ENCODE data around the gene SV2B. TPM values are rescaled to one million over a fixed set of nuclear protein-coding genes. Genes with fewer than 3 reads are reported as not detected.

The SV2B gene
- total RNA-seq, 4 donors from 2014 or later: 0.27 to 10.3 (median 2.2) TPM

DNA sequence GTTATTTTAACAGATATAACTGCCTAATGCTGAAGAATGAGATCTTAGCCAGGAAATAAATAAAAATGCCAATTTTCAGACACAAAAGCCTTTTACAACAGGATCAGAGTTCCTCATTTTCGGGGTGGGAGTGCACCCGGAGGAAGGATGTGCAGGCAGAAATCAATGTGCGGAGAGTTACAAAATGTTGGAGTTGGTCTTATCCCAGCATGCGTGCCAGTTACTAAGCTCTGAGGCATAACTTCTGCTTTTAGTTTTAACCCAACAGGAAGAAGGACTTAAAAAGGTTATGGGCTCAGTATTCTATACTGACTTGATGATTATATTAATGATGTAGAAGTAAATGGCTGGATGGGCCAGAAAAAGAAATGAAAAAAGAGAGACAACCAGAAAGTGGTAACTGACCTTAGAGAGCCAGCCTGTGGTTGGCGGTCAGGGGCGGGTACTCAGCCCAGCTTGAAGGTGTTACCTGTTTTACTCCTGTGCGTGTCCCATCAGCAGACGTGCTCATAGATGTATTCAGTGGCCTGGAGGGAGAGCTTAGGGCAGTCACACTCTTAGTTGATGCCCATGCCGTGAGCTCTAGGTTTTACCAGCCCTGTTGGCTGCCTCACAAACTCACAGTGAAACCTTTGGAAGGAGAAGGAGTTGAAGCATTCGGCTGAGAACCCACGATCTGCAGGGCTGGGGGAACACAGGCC is 164.7 kb downstream of the SV2B start:
- no peak overlapping the region for H3K4me3 ChIP-seq
- in situ Hi-C loops (cut with MboI; ENCODE audit: low pct_ligation_motif_present in 1 of 4, low pct_unique_long_range_greater_than_20kb in 1 of 4, low sequenced_read_pairs in 3 of 4) (loop anchor here in 2 of 4 donors (25.0 kb wide), 1 partner anchor 302 kb away; the partner anchor contains the start of gene RCCD1 (in 2 of the 2)), intact Hi-C loops (cut with DNase I; ENCODE audit: low total_unique reads) (no loop called here)
- H3K27me3 ChIP-seq: peaks cover 3% of the 10 kb centered on the region
- H3K27ac ChIP-seq: peak overlapping the region; percentile 44 to 67 (median 58)
- peaks cover 0 to 19% (median 1%) of the 10 kb centered on the region in 4 donors for H3K4me1 ChIP-seq
- no peaks in the 10 kb centered on the region for H3K36me3 ChIP-seq
- 47 to 72% methylated on average over 7 to 11 of the region's 11 CpGs for WGBS, 2 donors (ENCODE audit: low coverage in 1 of 2)
- no peak for DNase-seq
- H3K9me3 ChIP-seq: no peaks in the 10 kb centered on the region
- no peak for TF ChIP-seq POLR2AphosphoS5 (IDR thresholded peaks at IDR 0.05)
- TF ChIP-seq EP300 (IDR thresholded peaks at IDR 0.05; ENCODE audit: low read depth): no peak
- TF ChIP-seq POLR2A (IDR thresholded peaks at IDR 0.05): no peak

DNA sequence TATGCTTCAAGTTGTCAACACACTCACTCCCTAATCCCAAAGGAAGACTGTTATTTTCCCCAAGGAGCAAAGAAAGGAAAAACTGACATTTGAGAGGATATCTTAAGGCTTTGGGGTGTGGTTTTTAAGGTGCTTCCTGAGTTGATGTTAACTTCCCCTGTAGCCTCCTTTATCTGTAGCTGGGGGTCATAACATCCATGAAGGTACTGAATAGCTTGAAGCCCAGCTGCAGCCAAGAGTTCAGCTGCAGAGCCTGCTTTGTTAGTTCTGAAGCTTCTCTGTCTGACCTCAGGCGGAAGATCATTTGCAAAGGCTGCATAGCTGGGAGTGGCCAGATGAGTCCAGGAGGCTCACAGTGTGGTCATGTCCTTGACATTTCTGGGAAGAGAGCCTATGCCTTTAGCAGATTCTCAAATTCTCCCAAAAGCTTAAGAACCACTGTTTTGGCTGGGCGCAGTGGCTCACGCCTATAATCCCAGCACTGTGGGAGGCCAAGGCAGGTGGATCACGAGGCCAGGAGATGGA is 165.4 kb downstream of the SV2B start:
- Histone ChIP-seq H3K9me3 (no peaks in the 10 kb centered on the region), H3K4me1 (peaks cover 0 to 19% (median 1%) of the 10 kb centered on the region in 4 donors), H3K27ac (peak overlapping the region in 2 of 4 donors; percentile 7 to 64), H3K27me3 (peaks cover 3% of the 10 kb centered on the region), H3K4me3 (no peak overlapping the region), H3K36me3 (no peaks in the 10 kb centered on the region)
- TF ChIP-seq POLR2A (IDR thresholded peaks at IDR 0.05): no peak
- no peak for TF ChIP-seq POLR2AphosphoS5 (IDR thresholded peaks at IDR 0.05)
- TF ChIP-seq, protein P1, sequence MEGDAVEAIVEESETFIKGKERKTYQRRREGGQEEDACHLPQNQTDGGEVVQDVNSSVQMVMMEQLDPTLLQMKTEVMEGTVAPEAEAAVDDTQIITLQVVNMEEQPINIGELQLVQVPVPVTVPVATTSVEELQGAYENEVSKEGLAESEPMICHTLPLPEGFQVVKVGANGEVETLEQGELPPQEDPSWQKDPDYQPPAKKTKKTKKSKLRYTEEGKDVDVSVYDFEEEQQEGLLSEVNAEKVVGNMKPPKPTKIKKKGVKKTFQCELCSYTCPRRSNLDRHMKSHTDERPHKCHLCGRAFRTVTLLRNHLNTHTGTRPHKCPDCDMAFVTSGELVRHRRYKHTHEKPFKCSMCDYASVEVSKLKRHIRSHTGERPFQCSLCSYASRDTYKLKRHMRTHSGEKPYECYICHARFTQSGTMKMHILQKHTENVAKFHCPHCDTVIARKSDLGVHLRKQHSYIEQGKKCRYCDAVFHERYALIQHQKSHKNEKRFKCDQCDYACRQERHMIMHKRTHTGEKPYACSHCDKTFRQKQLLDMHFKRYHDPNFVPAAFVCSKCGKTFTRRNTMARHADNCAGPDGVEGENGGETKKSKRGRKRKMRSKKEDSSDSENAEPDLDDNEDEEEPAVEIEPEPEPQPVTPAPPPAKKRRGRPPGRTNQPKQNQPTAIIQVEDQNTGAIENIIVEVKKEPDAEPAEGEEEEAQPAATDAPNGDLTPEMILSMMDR (IDR thresholded peaks at IDR 0.05): no peak
- TF ChIP-seq EP300 (IDR thresholded peaks at IDR 0.05; ENCODE audit: low read depth): no peak
- DNase-seq: no peak
- in situ Hi-C loops (cut with MboI; ENCODE audit: low pct_ligation_motif_present in 1 of 4, low pct_unique_long_range_greater_than_20kb in 1 of 4, low sequenced_read_pairs in 3 of 4) (loop anchor here in 2 of 4 donors (25.0 kb wide), 1 partner anchor 303 kb away; the partner anchor contains the start of gene RCCD1 (in 2 of the 2)), intact Hi-C loops (cut with DNase I; ENCODE audit: low total_unique reads) (no loop called here)
- WGBS, 2 donors (ENCODE audit: low coverage in 1 of 2): 60 to 85% methylated on average over 1 to 4 of the region's 4 CpGs

GRCh38 chr15:91268510-91268909 is 168.5 kb downstream of the SV2B start:
- WGBS, 2 donors (ENCODE audit: low coverage in 1 of 2): 74 to 87% methylated on average over 7 to 11 of the region's 11 CpGs
- Histone ChIP-seq H3K4me3 (no peak overlapping the region), H3K36me3 (no peaks in the 10 kb centered on the region), H3K9me3 (no peaks in the 10 kb centered on the region), H3K27me3 (peaks cover 6% of the 10 kb centered on the region), H3K27ac (no peak overlapping the region), H3K4me1 (peaks cover 0 to 21% (median 1%) of the 10 kb centered on the region in 4 donors)
- intact Hi-C loops (cut with DNase I; ENCODE audit: low total_unique reads) (no loop called here), in situ Hi-C loops (cut with MboI; ENCODE audit: low pct_ligation_motif_present in 1 of 4, low pct_unique_long_range_greater_than_20kb in 1 of 4, low sequenced_read_pairs in 3 of 4) (loop anchor here in 2 of 4 donors (25.0 kb wide), 1 partner anchor 306 kb away; the partner anchor contains the start of gene RCCD1 (in 2 of the 2))
- DNase-seq: no peak
- TF ChIP-seq POLR2AphosphoS5 (IDR thresholded peaks at IDR 0.05): no peak
- no peak for TF ChIP-seq POLR2A (IDR thresholded peaks at IDR 0.05)

DNA sequence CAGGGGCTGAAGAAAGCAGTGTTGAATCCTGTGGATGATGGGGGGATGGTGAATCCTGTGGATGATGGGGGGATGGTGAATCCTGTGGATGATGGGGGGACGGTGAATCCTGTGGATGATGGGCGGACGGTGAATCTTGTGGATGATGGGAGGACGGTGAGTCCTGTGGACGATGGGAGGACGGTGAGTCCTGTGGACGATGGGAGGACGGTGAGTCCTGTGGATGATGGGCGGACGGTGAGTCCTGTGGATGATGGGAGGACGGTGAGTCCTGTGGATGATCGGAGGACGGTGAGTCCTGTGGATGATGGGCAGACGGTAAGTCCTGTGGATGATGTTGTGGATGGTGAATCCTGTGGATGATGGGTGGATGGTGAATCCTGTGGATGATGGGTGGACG is 170.7 kb downstream of the SV2B start:
- Histone ChIP-seq H3K4me3 (no peak overlapping the region), H3K36me3 (no peaks in the 10 kb centered on the region), H3K27ac (no peak overlapping the region), H3K27me3 (peaks cover 14% of the 10 kb centered on the region), H3K4me1 (peaks cover 0 to 7% (median 0%) of the 10 kb centered on the region in 4 donors), H3K9me3 (peaks cover 0 to 4% of the 10 kb centered on the region in 2 donors)
- intact Hi-C loops (cut with DNase I; ENCODE audit: low total_unique reads) (loop anchor here (5.0 to 10.0 kb wide), 2 partner anchors 213 to 316 kb away; partner anchors contain the start of gene RCCD1), in situ Hi-C loops (cut with MboI; ENCODE audit: low pct_ligation_motif_present in 1 of 4, low pct_unique_long_range_greater_than_20kb in 1 of 4, low sequenced_read_pairs in 3 of 4) (loop anchor here (5.0 to 25.0 kb wide), 4 partner anchors 213 to 316 kb away; partner anchors contain the start of gene RCCD1 (in 3 of the 4))
- no peak for DNase-seq
- TF ChIP-seq POLR2AphosphoS5 (IDR thresholded peaks at IDR 0.05) (no peak), EP300 (IDR thresholded peaks at IDR 0.05; ENCODE audit: low read depth) (no peak), POLR2A (IDR thresholded peaks at IDR 0.05) (no peak)
- TF ChIP-seq, protein P1 (IDR thresholded peaks at IDR 0.05): no peak
- 76 to 88% methylated on average over 12 to 15 of the region's 15 CpGs for WGBS, 2 donors (ENCODE audit: low coverage in 1 of 2)

Measured in transverse colon (tissue), 4 donors.